Motor neuron (in vitro differentiated cells): ENCODE data around the gene CHMP1A. TPM values are rescaled to one million over a fixed set of nuclear protein-coding genes. Genes with fewer than 3 reads are reported as not detected.

ENCODE experiments used
- ATAC-seq, 8 experiments: fragments of 200-7000 bp; cut with Tn5 transposase; replicated peaks in 6 of 8; 2 replicates each; pipeline ENCODE4 v1.8.0; 2021; ENCODE audit warnings: mild to moderate bottlenecking in 8 of 8, moderate library complexity in 8 of 8
- H3K27ac ChIP-seq, 2 donors: fragments of 250-450 bp; sonication (Bioruptor Pico); 2 replicates each; pipeline ENCODE4 v1.9.0; 2021; ENCODE audit warnings: antibody characterized with exemption in 2 of 2, mild to moderate bottlenecking in 2 of 2, moderate library complexity in 1 of 2
- H3K4me1 ChIP-seq, 2 donors: fragments of 250-450 bp; sonication (Bioruptor Pico); replicated peaks in 1 of 2; 2 replicates each; pipeline ENCODE4 v1.6.1; 2021; ENCODE audit warnings: antibody characterized with exemption in 2 of 2, mild to moderate bottlenecking in 2 of 2, moderate library complexity in 1 of 2
- H3K4me3 ChIP-seq, 5 donors: fragments of 250-450 bp; sonication (Bioruptor Pico); 2 replicates each; pipeline ENCODE4 v1.9.0; 2021; ENCODE audit warnings: antibody characterized with exemption in 5 of 5, mild to moderate bottlenecking in 5 of 5, moderate library complexity in 4 of 5
- WGBS, 10 experiments: fragments of 450-650 bp; shearing (Covaris generic); methylation state at CpG; one replicate each; pipeline ENCODE4 v1.0.0; 2022; 5-methylcytosine and 5-hydroxymethylcytosine counted together
- in situ Hi-C, 9 experiments: fragments of 400-800 bp; cut with MboI; loops; one replicate each; pipeline ENCODE4 v1.15.0; 2021; ENCODE audit warnings: low sequenced_read_pairs in 9 of 9, low pct_unique_long_range_greater_than_20kb in 2 of 9; ENCODE audit not compliant: unreplicated experiment in 9 of 9
- total RNA-seq, 8 experiments: library from RNA; unstranded; fragments of 300-600 nt; gene quantifications; 2 replicates each; pipeline versions ENCODE4 v1.2.3 to v1.2.4, GENCODE V29; 2022

CHMP1A gene
- total RNA-seq, 8 experiments from 2014 or later, result 34.0 to 67.0 (median 51.4) TPM

GRCh38 chr16:89613231-89613953 is 44.1 kb downstream of the CHMP1A start, which contains the start of gene DPEP1:
DPEP1 (plus strand) TSS chr16:89613642; CDS start chr16:89630411, 16,769 bp downstream.
- WGBS, 10 experiments, result 50 to 80% methylated on average over 1 to 4 of the region's 19 CpGs; no CpG with 5 or more reads in 8 of the 10 experiments
- peak in 5 of 8 experiments; percentile 40 to 71 (median 63) for ATAC-seq
- peak within 1 kb of the TSS; percentile 58 to 71 for H3K27ac ChIP-seq
- H3K4me1 ChIP-seq, result peaks cover 13 to 22% of the 10 kb centered on the region in 2 donors
- in situ Hi-C loops, result no loop called here
- no peak within 1 kb of the TSS for H3K4me3 ChIP-seq

- 10 to 97% (median 54%) methylated on average over 2 to 11 of the region's 20 CpGs; no CpG with 5 or more reads in 2 of the 10 experiments for WGBS, 10 experiments
- in situ Hi-C loops, result no loop called here
Observed at GRCh38 chr16:89612415-89613166, 44.9 kb downstream of the CHMP1A start.

GRCh38 chr16:89610108-89610453 is 47.4 kb downstream of the CHMP1A start:
- no peak for ATAC-seq
- WGBS, 10 experiments, result 0 to 100% (median 84%) methylated on average over 1 of the region's 1 CpG
- in situ Hi-C loops, result no loop called here
- no peak overlapping the region for H3K4me3 ChIP-seq
- H3K4me1 ChIP-seq, result peaks cover 23 to 26% of the 10 kb centered on the region in 2 donors
- no peak overlapping the region for H3K27ac ChIP-seq

More at GRCh38 chr16:89612415-89613166, 44.9 kb downstream of the CHMP1A start:
- peaks cover 13 to 20% of the 10 kb centered on the region in 2 donors for H3K4me1 ChIP-seq
- no peak overlapping the region for H3K4me3 ChIP-seq
- ATAC-seq, result peak in 4 of 8 experiments; percentile 7 to 24 (median 10)
- H3K27ac ChIP-seq, result peak overlapping the region; percentile 58 to 71

DNA sequence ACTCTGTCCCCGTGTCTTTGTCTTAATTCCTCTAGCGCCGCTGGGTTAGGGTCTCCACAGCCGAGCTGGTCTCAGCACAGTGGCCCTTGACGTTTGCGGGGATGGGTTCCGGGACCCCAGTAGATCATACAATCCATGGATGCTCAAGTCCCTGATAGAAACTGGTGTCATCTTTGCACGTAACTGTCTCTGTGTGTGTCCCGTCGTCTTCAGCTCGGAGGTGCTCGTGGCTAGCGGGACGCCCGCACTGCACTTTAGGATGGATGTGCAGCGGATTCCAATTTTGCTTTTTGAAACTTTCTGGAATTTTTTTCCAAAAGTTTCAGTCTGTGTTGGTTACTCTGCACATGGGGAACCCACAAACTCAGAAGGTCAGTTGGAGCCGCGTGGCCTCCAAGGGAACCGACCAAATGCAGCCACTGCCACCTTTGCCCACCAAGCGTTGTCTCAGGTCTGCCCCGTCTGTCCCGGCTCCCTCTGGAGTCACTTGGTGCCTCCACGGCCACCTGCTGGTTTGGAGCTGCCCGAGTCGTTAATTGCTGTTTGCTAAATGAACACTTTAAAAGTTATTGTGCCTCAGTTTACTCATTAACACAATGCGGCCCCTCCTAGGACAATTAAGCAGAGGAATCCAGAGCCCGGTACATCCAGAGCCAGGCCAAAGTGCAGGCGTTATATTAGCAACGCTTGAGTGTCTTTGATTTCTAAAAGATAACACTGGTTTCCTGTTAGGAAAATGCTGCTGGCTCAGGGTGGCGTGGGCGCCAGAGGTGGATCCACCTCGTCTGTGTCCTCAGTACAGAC is 49.4 kb downstream of the CHMP1A start:
- 57 to 86% (median 75%) methylated on average over 2 to 17 of the region's 32 CpGs; no CpG with 5 or more reads in 1 of the 10 experiments for WGBS, 10 experiments
- in situ Hi-C loops, result no loop called here
- no peak for ATAC-seq
- no peak overlapping the region for H3K4me3 ChIP-seq
- H3K27ac ChIP-seq, result no peak overlapping the region
- peaks cover 21 to 27% of the 10 kb centered on the region in 2 donors for H3K4me1 ChIP-seq

- H3K4me3 ChIP-seq, result no peak overlapping the region
- no peak for ATAC-seq
- WGBS, 10 experiments, result 40 to 97% (median 90%) methylated on average over 1 to 6 of the region's 9 CpGs; no CpG with 5 or more reads in 3 of the 10 experiments
- H3K4me1 ChIP-seq, result peaks cover 23 to 28% of the 10 kb centered on the region in 2 donors
- in situ Hi-C loops, result no loop called here
- H3K27ac ChIP-seq, result no peak overlapping the region
Observed at GRCh38 chr16:89607453-89607852, 50.1 kb downstream of the CHMP1A start.

- no CpG with 5 or more reads among the region's 9 CpGs for WGBS, 10 experiments
- Histone ChIP-seq H3K4me3 (no peak overlapping the region), H3K27ac (peak overlapping the region; percentile 32 to 72), H3K4me1 (peaks cover 33 to 38% of the 10 kb centered on the region in 2 donors)
- ATAC-seq, result no peak
- in situ Hi-C loops, result no loop called here
Observed at GRCh38 chr16:89606006-89606405, 51.5 kb downstream of the CHMP1A start.

DNA sequence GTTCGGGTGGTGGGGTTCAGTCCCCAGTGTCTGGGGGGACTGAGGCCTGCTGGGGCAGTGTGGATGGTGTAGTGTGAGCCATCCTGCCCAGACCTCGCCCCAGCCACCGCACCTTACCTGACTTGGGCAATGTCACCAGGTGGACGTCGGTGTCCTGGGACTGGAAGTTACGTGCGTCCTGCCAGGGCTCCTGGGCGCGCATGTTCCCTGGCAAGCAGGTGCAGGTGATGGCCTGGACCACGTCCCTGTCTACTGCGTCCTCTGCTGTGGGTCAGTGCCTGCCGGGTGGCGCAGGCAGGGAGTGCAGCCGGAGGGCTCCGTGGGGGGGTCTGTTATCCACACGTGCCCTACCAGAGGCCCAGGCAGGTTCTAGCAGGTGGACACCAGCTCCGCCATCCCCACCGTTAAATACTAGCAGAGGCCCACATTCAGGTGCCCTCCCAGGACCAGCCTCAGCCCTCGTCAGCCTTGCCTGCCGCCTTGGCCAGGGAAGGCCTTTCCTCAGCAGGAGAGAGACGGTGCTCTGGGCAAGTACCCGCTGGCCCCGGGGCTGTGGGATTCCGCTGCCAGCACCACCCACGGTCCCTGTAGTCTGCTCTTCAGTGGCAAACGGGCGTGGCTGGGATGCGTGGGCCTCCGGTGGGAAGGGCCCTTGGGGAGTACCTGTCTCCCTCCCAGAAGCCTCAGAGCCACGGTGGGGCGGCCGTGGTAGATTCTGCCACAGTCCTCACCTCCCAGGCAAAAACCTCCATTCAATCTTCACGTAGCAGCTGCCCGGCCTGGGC is 52.1 kb downstream of the CHMP1A start:
- in situ Hi-C loops, result no loop called here
- peak overlapping the region; percentile 68 to 72 for H3K27ac ChIP-seq

GRCh38 chr16:89604764-89605163 is 52.7 kb downstream of the CHMP1A start:
- no peak for ATAC-seq
- Histone ChIP-seq H3K4me1 (peaks cover 44 to 47% of the 10 kb centered on the region in 2 donors), H3K4me3 (no peak overlapping the region), H3K27ac (peak overlapping the region; percentile 68 to 72)
- WGBS, 10 experiments, result 100% methylated on average over 2 of the region's 16 CpGs; no CpG with 5 or more reads in 9 of the 10 experiments
- in situ Hi-C loops, result no loop called here

More for the DNA sequence above, 52.1 kb downstream of the CHMP1A start:
- no peak for ATAC-seq
- Histone ChIP-seq H3K4me1 (peaks cover 38 to 42% of the 10 kb centered on the region in 2 donors), H3K4me3 (no peak overlapping the region)
- WGBS, 10 experiments, result 60 to 100% (median 94%) methylated on average over 1 to 14 of the region's 34 CpGs; no CpG with 5 or more reads in 4 of the 10 experiments

DNA sequence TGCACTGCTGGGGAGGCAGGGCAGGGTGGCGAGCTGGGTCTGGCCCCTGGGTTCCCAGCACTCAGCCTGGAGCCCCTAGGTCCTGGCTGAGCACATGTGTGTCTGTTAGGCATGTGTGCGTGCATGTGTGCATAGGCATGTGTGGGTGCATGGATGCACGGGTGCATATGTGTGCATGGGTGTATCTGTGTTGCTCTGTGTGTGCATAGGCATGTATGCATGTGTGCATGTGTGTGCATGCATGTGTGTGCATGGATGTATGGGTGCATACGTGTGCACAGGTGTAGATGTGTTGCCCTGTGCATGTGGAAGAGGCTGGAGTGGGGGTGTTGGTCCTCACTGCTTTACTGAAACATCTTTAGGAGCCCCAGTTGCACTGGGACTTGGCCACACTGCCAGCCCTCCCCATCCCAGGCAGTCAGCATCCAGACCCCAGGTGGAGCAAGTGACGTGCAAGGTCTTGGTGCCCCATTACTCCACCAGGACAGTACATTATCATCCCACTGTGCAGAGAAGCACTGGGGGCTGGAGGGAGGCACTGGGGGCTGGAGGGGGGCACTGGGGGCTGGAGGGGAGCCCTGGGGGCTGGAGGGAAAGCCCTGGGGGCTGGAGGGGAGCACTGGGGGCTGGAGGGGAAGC is 54.4 kb downstream of the CHMP1A start:
- peak overlapping the region; percentile 63 to 88 for H3K27ac ChIP-seq
- 100% methylated on average over 2 of the region's 5 CpGs; no CpG with 5 or more reads in 9 of the 10 experiments for WGBS, 10 experiments
- in situ Hi-C loops, result no loop called here
- ATAC-seq, result no peak
- peaks cover 54 to 55% of the 10 kb centered on the region in 2 donors for H3K4me1 ChIP-seq
- H3K4me3 ChIP-seq, result no peak overlapping the region

GRCh38 chr16:89602273-89602951 is 55.1 kb downstream of the CHMP1A start:
- WGBS, 10 experiments, result 0 to 20% (median 8%) methylated on average over 2 to 4 of the region's 22 CpGs; no CpG with 5 or more reads in 7 of the 10 experiments
- in situ Hi-C loops, result no loop called here
- no peak overlapping the region for H3K4me3 ChIP-seq
- peak overlapping the region; percentile 88 for H3K27ac ChIP-seq
- peak; percentile 53 to 92 (median 88) for ATAC-seq
- peaks cover 54 to 55% of the 10 kb centered on the region in 2 donors for H3K4me1 ChIP-seq

DNA sequence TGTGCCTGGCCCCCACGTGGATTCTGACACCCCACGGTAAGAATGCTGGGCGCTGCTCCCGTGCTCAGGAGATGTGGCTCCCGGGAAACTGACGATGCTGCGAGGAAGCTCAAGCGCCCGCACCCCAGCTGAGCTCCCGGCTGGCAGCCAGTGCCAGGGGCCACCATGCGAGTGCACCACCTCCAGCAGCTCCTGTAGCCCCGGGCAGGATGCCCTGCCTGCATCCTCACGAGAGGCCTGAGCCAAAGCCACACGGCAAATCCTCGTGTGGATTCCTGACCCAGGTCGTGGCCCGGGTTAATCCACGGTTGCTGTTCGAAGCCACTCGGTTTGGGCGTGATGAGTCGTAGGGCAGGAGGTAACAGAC is 55.6 kb downstream of the CHMP1A start:
- WGBS, 10 experiments, result 0 to 61% (median 36%) methylated on average over 1 to 15 of the region's 22 CpGs; no CpG with 5 or more reads in 4 of the 10 experiments
- in situ Hi-C loops, result no loop called here
- ATAC-seq, result no peak
- H3K4me3 ChIP-seq, result no peak overlapping the region
- H3K27ac ChIP-seq, result peak overlapping the region; percentile 88
- peaks cover 59 to 60% of the 10 kb centered on the region in 2 donors for H3K4me1 ChIP-seq
